HG02973 (cell line): ENCODE data around the gene CDIPT.
"Not testable (repeated sequence)": the region's sequence is repeated elsewhere in the genome, so short reads cannot be mapped to it uniquely, and the experiment has no call there.

Experiments
- ATAC-seq: cut with Tn5 transposase; IDR thresholded peaks from one replicate; pipeline ENCODE4 v1.9.1; 2021; ENCODE audit warnings: moderate library complexity; ENCODE audit not compliant: unreplicated experiment

CDIPT gene

DNA sequence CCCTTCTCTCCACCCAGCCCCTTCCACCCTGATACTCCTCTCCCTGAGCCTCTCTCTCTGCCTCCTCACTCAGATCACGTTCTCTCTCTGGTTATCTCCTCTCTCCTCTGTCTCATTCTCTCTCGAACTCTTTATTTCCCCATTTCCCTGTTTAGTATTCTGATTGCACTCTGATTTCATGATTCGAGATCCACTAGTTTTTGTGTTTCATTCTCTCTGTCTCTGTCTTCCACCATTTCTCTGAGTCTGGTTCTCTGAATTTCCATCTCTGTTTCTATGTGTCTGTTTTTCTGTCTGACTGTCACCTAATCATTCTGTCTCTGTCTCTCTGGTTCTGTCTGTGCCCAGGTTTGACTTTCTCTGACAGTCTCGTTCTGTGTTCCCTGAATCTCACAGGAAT, 34.3 kb upstream of the CDIPT start:
- ATAC-seq, result no peak

- no peak for ATAC-seq
These were observed 33.8 kb upstream of the CDIPT start for GRCh38 chr16:29896841-29897240.

GRCh38 chr16:29894352-29894751, 31.3 kb upstream of the CDIPT start:
- ATAC-seq, result no peak

DNA sequence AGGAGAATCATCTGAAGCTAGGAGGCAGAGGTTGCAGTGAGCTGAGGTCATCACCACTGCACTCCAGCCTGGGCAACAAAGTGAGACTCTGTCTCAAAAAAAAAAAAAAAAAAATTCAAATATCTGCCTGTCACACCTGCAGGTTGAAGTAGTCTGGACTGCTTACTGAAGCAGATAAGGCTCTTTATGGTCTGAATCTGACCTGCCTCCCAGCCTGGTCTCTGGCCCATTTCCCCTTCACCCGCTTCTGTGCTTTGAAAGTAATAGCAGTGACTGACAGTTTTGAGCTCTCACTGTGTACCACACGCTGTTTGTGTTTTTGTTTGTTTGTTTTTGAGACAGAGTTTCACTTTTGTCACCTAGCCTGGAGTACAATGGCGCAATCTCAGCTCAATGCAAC, 30.5 kb upstream of the CDIPT start:
- no peak for ATAC-seq

- no peak for ATAC-seq
These were observed 29.4 kb upstream of the CDIPT start for GRCh38 chr16:29892458-29892813.

DNA sequence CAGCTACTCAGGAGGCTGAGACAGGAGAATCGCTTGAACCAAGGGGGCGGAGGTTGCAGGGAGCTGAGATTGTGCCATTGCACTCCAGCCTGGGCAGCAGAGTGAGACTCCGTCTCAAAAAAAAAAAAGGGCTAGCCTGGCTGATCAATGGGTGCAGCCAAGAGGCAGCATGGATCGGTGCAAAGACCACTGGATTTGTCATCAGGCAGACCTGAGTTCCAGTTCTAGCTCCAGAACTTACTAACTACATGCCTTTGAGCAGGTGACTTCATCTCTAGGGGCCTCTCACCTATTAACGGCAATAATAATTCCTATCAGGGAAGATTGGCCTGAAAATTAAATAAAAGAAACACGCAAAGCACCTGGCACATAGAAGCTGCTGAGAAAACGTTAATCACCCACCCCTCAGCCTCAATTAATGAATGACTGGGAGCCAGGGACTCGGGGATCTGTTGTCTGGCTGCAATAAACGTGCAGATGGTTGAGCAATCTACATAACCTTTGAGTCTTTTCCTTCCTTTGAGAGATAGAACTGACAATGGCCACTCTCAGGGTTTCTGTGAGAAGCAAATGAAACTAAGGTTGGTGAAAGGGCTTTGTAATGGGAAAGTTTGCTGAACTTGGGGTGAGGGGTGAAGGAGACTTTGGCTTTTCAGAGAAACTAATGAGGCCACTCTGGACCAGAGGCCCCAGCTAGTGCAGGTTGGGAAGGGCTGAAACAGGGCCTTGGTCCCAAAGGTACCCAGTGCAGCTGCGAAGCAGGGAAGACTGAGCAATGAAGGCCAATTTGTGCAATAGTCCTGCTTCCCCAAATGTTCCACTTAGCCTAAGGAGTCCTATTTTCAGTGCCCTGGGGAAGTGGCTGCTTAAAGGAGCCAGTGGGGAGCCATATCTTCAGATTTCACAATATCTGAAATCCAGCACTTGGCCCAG, 28.8 kb upstream of the CDIPT start:
- no peak for ATAC-seq

- ATAC-seq, result not testable (repeated sequence)
These were observed 26.3 kb upstream of the CDIPT start for GRCh38 chr16:29889372-29889771.

- no peak for ATAC-seq
These were observed 21.0 kb upstream of the CDIPT start for GRCh38 chr16:29883987-29884386.

- no peak for ATAC-seq
These were observed 18.0 kb upstream of the CDIPT start for GRCh38 chr16:29881050-29881449.

- ATAC-seq, result no peak
These were observed 15.1 kb upstream of the CDIPT start for GRCh38 chr16:29878172-29878571.

DNA sequence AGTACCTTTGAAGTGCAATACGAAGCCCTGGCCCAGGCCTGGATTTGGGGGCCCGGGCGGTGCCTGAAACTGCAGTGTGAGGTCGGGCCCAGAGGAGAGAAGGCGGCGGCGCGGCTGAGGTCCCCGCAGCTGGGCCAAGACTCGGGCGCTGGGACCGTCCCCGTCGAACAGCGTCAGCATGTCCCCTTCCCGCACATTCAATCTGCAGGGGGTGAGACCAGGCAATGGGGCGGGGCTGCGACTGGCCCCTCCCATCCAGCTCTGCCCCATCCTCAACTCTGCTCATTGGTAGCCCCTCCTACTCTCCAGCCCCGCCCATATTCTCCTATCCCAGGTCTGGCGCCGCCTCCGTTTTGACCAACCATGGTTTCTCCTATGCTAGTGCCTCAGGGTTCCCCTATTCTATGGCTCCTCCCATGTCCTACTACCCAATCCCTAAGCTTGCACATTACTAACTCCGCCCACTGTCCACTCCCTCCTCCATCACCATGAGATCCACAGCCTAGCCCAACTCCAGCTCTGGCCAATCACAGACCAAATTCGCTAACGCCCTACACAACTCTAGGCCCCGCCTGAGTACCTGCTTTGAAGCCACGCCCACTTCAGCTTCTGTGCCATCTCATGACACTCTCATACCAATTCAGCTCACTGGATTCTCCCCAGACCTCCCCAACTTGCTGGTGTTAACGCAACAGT, 14.4 kb upstream of the CDIPT start:
- no peak for ATAC-seq

GRCh38 chr16:29876594-29877249, 13.7 kb upstream of the CDIPT start:
- ATAC-seq, result no peak

DNA sequence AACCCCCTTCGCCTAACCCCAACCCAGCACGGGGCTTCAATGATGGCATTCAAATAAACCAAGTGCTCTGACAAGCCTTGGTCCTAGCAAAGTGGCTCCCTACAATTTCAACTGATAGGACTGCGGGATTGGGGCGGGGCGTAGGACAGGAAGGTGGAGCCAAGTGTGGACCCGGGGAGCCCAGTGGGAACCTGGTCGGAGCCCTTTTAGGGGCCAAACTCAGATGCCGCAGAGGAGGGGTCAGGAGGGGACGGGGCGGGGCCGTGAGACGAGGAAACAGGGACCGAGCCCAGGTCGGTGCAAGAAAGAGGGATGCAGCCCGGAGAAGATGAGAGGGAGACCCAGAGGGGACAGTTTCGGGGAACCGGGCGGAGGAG, 13.2 kb upstream of the CDIPT start:
- no peak for ATAC-seq

GRCh38 chr16:29875206-29875605, 12.2 kb upstream of the CDIPT start:
- ATAC-seq, result no peak

GRCh38 chr16:29873319-29873718, 10.3 kb upstream of the CDIPT start:
- ATAC-seq, result no peak

- ATAC-seq, result no peak
These were observed 9.0 kb upstream of the CDIPT start for GRCh38 chr16:29871822-29872546.

- ATAC-seq, result not testable (repeated sequence)
These were observed 6.0 kb upstream of the CDIPT start for GRCh38 chr16:29869067-29869466.

GRCh38 chr16:29868396-29869009, 5.5 kb upstream of the CDIPT start:
- no peak for ATAC-seq

GRCh38 chr16:29864205-29864604, 1.2 kb upstream of the CDIPT start:
- ATAC-seq, result no peak

- no peak for ATAC-seq
These were observed 601 bp upstream of the CDIPT start for GRCh38 chr16:29863669-29863984.

DNA sequence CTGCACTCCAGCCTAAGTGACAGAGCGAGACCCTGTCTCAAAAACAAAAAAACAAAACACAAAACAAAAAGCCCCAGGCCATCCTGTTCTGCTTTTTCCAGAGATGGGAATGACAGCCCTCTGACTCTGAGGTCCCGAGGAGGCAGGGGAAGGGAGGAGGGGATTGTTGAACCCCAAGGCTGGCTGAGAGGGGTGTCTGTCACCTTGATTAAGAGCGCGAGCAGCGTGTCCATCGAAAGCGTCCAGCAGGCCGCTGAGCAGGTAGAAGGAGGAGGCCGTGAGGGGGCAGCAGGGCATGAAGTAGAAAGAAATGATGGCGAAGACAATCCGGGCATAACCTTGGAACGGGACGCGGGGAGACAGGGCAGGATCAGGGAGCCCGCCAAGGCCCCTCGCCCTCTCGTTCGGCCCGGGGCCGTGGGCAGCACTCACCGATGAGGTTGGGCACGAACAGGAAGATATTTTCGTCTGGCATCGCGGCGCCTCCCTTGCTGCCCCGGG, 593 bp downstream of the CDIPT start:
- no peak for ATAC-seq
